Suppressor macrophage treated with lipopolysaccharide for 1 hour (primary cell): ENCODE results near the gene LASP1.

ENCODE experiments used
- DNase-seq, 3 donors: peaks; one replicate each; pipeline ENCODE4 v3.0.0-alpha.2; 2020 to 2022

The LASP1 gene

GRCh38 chr17:38889745-38890409 is 20.0 kb downstream of the LASP1 start:
- no peak for DNase-seq

GRCh38 chr17:38890410-38890746 is 20.5 kb downstream of the LASP1 start:
- DNase-seq = no peak

GRCh38 chr17:38891441-38891840 is 21.6 kb downstream of the LASP1 start:
- DNase-seq = no peak

GRCh38 chr17:38892083-38892482 is 22.2 kb downstream of the LASP1 start:
- no peak for DNase-seq

GRCh38 chr17:38892620-38893019 is 22.8 kb downstream of the LASP1 start:
- DNase-seq = no peak

- no peak for DNase-seq
Observed at GRCh38 chr17:38893113-38893512, 23.3 kb downstream of the LASP1 start.

- DNase-seq = peak; percentile 76 to 81 (median 77)
Observed at GRCh38 chr17:38893607-38894006, 23.7 kb downstream of the LASP1 start.

- DNase-seq = no peak
Observed at GRCh38 chr17:38894276-38894675, 24.4 kb downstream of the LASP1 start.

GRCh38 chr17:38896346-38896954 is 26.6 kb downstream of the LASP1 start:
- no peak for DNase-seq

- no peak for DNase-seq
Observed at GRCh38 chr17:38897176-38897575, 27.3 kb downstream of the LASP1 start.

GRCh38 chr17:38897671-38898290 is 27.9 kb downstream of the LASP1 start:
- no peak for DNase-seq

- DNase-seq = no peak
Observed at GRCh38 chr17:38898291-38898679, 28.4 kb downstream of the LASP1 start.

- peak; percentile 75 to 87 (median 79) for DNase-seq
Observed at GRCh38 chr17:38898812-38899348, 29.0 kb downstream of the LASP1 start.

GRCh38 chr17:38899421-38899820 is 29.6 kb downstream of the LASP1 start:
- DNase-seq = peak in 1 of 3 donors; percentile 31

- DNase-seq = peak; percentile 93 to 95 (median 95)
Observed at GRCh38 chr17:38900978-38901656, 31.3 kb downstream of the LASP1 start.

GRCh38 chr17:38903404-38903803 is 33.5 kb downstream of the LASP1 start:
- no peak for DNase-seq

- DNase-seq = no peak
Observed at GRCh38 chr17:38904892-38905291, 35.0 kb downstream of the LASP1 start.

- no peak for DNase-seq
Observed at GRCh38 chr17:38905375-38905774, 35.5 kb downstream of the LASP1 start.

- DNase-seq = peak; percentile 84 to 89 (median 88)
Observed at GRCh38 chr17:38906460-38907228, 36.8 kb downstream of the LASP1 start.

- no peak for DNase-seq
Observed at GRCh38 chr17:38907930-38908675, 38.2 kb downstream of the LASP1 start.

GRCh38 chr17:38908676-38909181 is 38.9 kb downstream of the LASP1 start:
- no peak for DNase-seq

GRCh38 chr17:38910325-38910724 is 40.5 kb downstream of the LASP1 start:
- peak in 1 of 3 donors; percentile 30 for DNase-seq
